Keratinocyte (primary cell): Measurements from ENCODE around the gene MYH6.

ENCODE experiments used
- CTCF ChIP-seq, 3 experiments: IDR thresholded peaks in 1 of 3; conservative IDR thresholded peaks in 1 of 3; optimal IDR thresholded peaks in 1 of 3; 2 replicates in 2 of 3; 3 replicates in 1 of 3; pipeline versions ENCODE3 to v1.5.1; 2011; ENCODE audit warnings: low read length in 3 of 3, mild to moderate bottlenecking in 3 of 3, moderate library complexity in 2 of 3, control low read depth in 1 of 3, inconsistent platforms in 1 of 3; ENCODE audit not compliant: insufficient read depth in 2 of 3; ENCODE audit errors: extremely low read depth in 1 of 3
- EZH2 ChIP-seq: IDR thresholded peaks from one replicate; pipeline ENCODE4 v1.6.1; 2012; ENCODE audit warnings: inconsistent platforms, mild to moderate bottlenecking, low read length, moderate library complexity

GRCh38 chr14:23447361-23448350 is 39.6 kb upstream of the MYH6 start:
- TF ChIP-seq CTCF (optimal IDR thresholded peaks at IDR 0.05 in 1 of 3, IDR thresholded peaks at IDR 0.05 in 1 of 3, conservative IDR thresholded peaks at IDR 0.05 in 1 of 3; ENCODE audit: extremely low read depth in 1 of 3, insufficient read depth in 2 of 3, low read length in 3 of 3) (no peak), EZH2 (no peak)
